Upper lobe of right lung (tissue), 1 donor: ENCODE results near the gene PLAAT2. TPM values are rescaled to one million over a fixed set of nuclear protein-coding genes. Genes with fewer than 3 reads are reported as not detected.
A peak's percentile ranks its signal among the peaks of the same experiment; 100 is the strongest.
"Not testable (repeated sequence)": the region's sequence is repeated elsewhere in the genome, so short reads cannot be mapped to it uniquely, and the experiment has no call there.

Experiments used
- ATAC-seq: fragments of 200-7000 bp; cut with Tn5 transposase; one replicate; pipeline ENCODE4 v1.9.1; 2020; ENCODE audit warnings: mild to moderate bottlenecking, moderate library complexity
- DNase-seq: peaks from one replicate; pipeline ENCODE4 v3.0.0-alpha.2; 2020
- H3K27ac ChIP-seq: fragments of 200-600 bp; one replicate; pipeline ENCODE4 v1.8.0; 2022
- H3K27me3 ChIP-seq: fragments of 200-600 bp; one replicate; pipeline ENCODE4 v1.8.0; 2022; ENCODE audit warnings: mild to moderate bottlenecking
- H3K36me3 ChIP-seq: fragments of 200-600 bp; one replicate; pipeline ENCODE4 v1.8.0; 2022
- H3K4me1 ChIP-seq: fragments of 200-600 bp; one replicate; pipeline ENCODE4 v1.8.0; 2022
- H3K4me3 ChIP-seq: fragments of 200-600 bp; one replicate; pipeline ENCODE4 v1.8.0; 2022; ENCODE audit warnings: mild to moderate bottlenecking
- H3K9me3 ChIP-seq: fragments of 200-600 bp; one replicate; pipeline ENCODE4 v1.8.0; 2022
- CTCF ChIP-seq: fragments of 200-600 bp; IDR thresholded peaks from one replicate; pipeline ENCODE4 v1.8.0; 2022; ENCODE audit warnings: antibody characterized with exemption
- intact Hi-C: fragments of 100-400 bp; cut with DNase I; formaldehyde crosslinking; loops from one replicate; pipeline ENCODE4 v1.11.0; 2022
- total RNA-seq: library from RNA; stranded (reverse); fragmentation: NEBNext Ultra II Directional; extraction: Animal tissue kit (Norgen Biotek cat#: 25700); gene quantifications from one replicate; pipeline ENCODE4 v1.2.1, GENCODE V29; 2021
- donor health status: DM: no; HTN: yes; CAD: no; lungs with severe emphysema.

PLAAT2 gene
- total RNA-seq, 1 donor from 2014 or later: 4.2 TPM

GRCh38 chr11:63535734-63536133 is 27.4 kb downstream of the PLAAT2 start:
- Histone ChIP-seq H3K4me1 (peaks cover 38% of the 10 kb centered on the region), H3K27ac (peak overlapping the region; percentile 87), H3K9me3 (no peaks in the 10 kb centered on the region), H3K36me3 (no peaks in the 10 kb centered on the region), H3K4me3 (no peak overlapping the region), H3K27me3 (no peaks in the 10 kb centered on the region)
- DNase-seq (no peak), ATAC-seq (no peak)
- intact Hi-C loops: no loop called here
- no peak for TF ChIP-seq CTCF

- Histone ChIP-seq H3K4me1 (peaks cover 38% of the 10 kb centered on the region), H3K36me3 (no peaks in the 10 kb centered on the region), H3K27ac (no peak overlapping the region), H3K9me3 (no peaks in the 10 kb centered on the region), H3K4me3 (no peak overlapping the region), H3K27me3 (no peaks in the 10 kb centered on the region)
- no peak for DNase-seq
- no peak for ATAC-seq
- intact Hi-C loops: no loop called here
- no peak for TF ChIP-seq CTCF
Observed at GRCh38 chr11:63534895-63535461, 28.2 kb downstream of the PLAAT2 start.

GRCh38 chr11:63534076-63534475 is 29.1 kb downstream of the PLAAT2 start:
- no peaks in the 10 kb centered on the region for H3K36me3 ChIP-seq
- peaks cover 38% of the 10 kb centered on the region for H3K4me1 ChIP-seq
- H3K9me3 ChIP-seq: no peaks in the 10 kb centered on the region
- H3K4me3 ChIP-seq: no peak overlapping the region
- DNase-seq (no peak), ATAC-seq (no peak)
- intact Hi-C loops: no loop called here
- no peak overlapping the region for H3K27ac ChIP-seq
- no peak for TF ChIP-seq CTCF
- no peaks in the 10 kb centered on the region for H3K27me3 ChIP-seq

- Histone ChIP-seq H3K4me1 (peaks cover 35% of the 10 kb centered on the region), H3K27me3 (no peaks in the 10 kb centered on the region), H3K27ac (peak overlapping the region; percentile 15), H3K9me3 (no peaks in the 10 kb centered on the region), H3K4me3 (no peak overlapping the region), H3K36me3 (no peaks in the 10 kb centered on the region)
- ATAC-seq: no peak
- DNase-seq: no peak
- intact Hi-C loops: no loop called here
- TF ChIP-seq CTCF: no peak
Observed at GRCh38 chr11:63532799-63533475, 30.2 kb downstream of the PLAAT2 start.

GRCh38 chr11:63532117-63532516 is 31.1 kb downstream of the PLAAT2 start:
- Histone ChIP-seq H3K4me3 (no peak overlapping the region), H3K9me3 (no peaks in the 10 kb centered on the region), H3K27me3 (no peaks in the 10 kb centered on the region), H3K36me3 (no peaks in the 10 kb centered on the region), H3K4me1 (peaks cover 27% of the 10 kb centered on the region), H3K27ac (peak overlapping the region; percentile 55)
- no peak for TF ChIP-seq CTCF
- ATAC-seq (no peak), DNase-seq (no peak)
- intact Hi-C loops: no loop called here

GRCh38 chr11:63531074-63531792 is 31.9 kb downstream of the PLAAT2 start:
- intact Hi-C loops, H3K36me3 ChIP-seq, H3K27me3 ChIP-seq, H3K4me3 ChIP-seq, H3K9me3 ChIP-seq, DNase-seq: not testable (repeated sequence)
- ATAC-seq: peak; percentile 96
- peak overlapping the region; percentile 55 for H3K27ac ChIP-seq
- H3K4me1 ChIP-seq: peaks cover 22% of the 10 kb centered on the region
